Activated CD4-positive, alpha-beta T cell treated with anti-CD3 and anti-CD28 coated beads, Interleukin-2, Interleukin-4, amounts not matched to agents 100 ng/mL and 50 ng/mL, durations not matched to agents 16 hours and 8 hours (primary cell): ENCODE data around the gene GNA14.
"Not testable (repeated sequence)": the region's sequence is repeated elsewhere in the genome, so short reads cannot be mapped to it uniquely, and the experiment has no call there.

Experiments
- DNase-seq: peaks from one replicate; pipeline ENCODE4 v3.0.0-alpha.2; 2020; ENCODE audit warnings: low spot score

Gene GNA14

GRCh38 chr9:77643871-77644270 lies 4.3 kb downstream of the GNA14 start:
- DNase-seq = no peak

GRCh38 chr9:77640741-77641580 lies 7.2 kb downstream of the GNA14 start:
- no peak for DNase-seq

- no peak for DNase-seq
Observed at GRCh38 chr9:77632652-77633051, 15.5 kb downstream of the GNA14 start.

GRCh38 chr9:77628864-77629263 lies 19.3 kb downstream of the GNA14 start:
- DNase-seq = not testable (repeated sequence)

GRCh38 chr9:77616191-77616590 lies 31.9 kb downstream of the GNA14 start:
- DNase-seq = no peak

GRCh38 chr9:77614645-77615044 lies 33.5 kb downstream of the GNA14 start:
- DNase-seq = no peak

- DNase-seq = no peak
Observed at GRCh38 chr9:77606526-77606925, 41.6 kb downstream of the GNA14 start.

GRCh38 chr9:77605449-77606220 lies 42.5 kb downstream of the GNA14 start:
- no peak for DNase-seq

- no peak for DNase-seq
Observed at GRCh38 chr9:77604316-77604715, 43.8 kb downstream of the GNA14 start.

- DNase-seq = no peak
Observed at GRCh38 chr9:77602852-77603251, 45.3 kb downstream of the GNA14 start.

GRCh38 chr9:77601476-77602099 lies 46.5 kb downstream of the GNA14 start:
- DNase-seq = no peak

- no peak for DNase-seq
Observed at GRCh38 chr9:77600810-77601209, 47.3 kb downstream of the GNA14 start.

- no peak for DNase-seq
Observed at GRCh38 chr9:77599492-77599891, 48.6 kb downstream of the GNA14 start.

GRCh38 chr9:77598991-77599390 lies 49.1 kb downstream of the GNA14 start:
- DNase-seq = no peak

- no peak for DNase-seq
Observed at GRCh38 chr9:77598524-77598923, 49.6 kb downstream of the GNA14 start.

- DNase-seq = no peak
Observed at GRCh38 chr9:77597057-77597456, 51.1 kb downstream of the GNA14 start.

- DNase-seq = no peak
Observed at GRCh38 chr9:77595426-77596095, 52.6 kb downstream of the GNA14 start.

GRCh38 chr9:77594963-77595362 lies 53.2 kb downstream of the GNA14 start:
- DNase-seq = no peak

GRCh38 chr9:77593528-77593927 lies 54.6 kb downstream of the GNA14 start:
- DNase-seq = no peak

- DNase-seq = no peak
Observed at GRCh38 chr9:77592476-77592875, 55.6 kb downstream of the GNA14 start.

GRCh38 chr9:77589046-77589795 lies 58.9 kb downstream of the GNA14 start:
- no peak for DNase-seq
